ENCODE data around the gene STK17B.
A peak's percentile ranks its signal among the peaks of the same experiment; 100 is the strongest.

Gene STK17B

GRCh38 chr2:196214156-196214555, 42.8 kb upstream of the STK17B start:
- Histone ChIP-seq H3K79me2 (ENCODE audit: control insufficient read depth, insufficient read depth, low read length) (no peaks in the 10 kb centered on the region), H2BK5ac (ENCODE audit: low read length) (no peak overlapping the region), H3K56ac (ENCODE audit: low read length) (no peak overlapping the region), H4K8ac (ENCODE audit: low read depth, low read length) (no peak overlapping the region), H3K27me3 (ENCODE audit: insufficient read depth, low read length, poor library complexity) (no peaks in the 10 kb centered on the region), H2BK15ac (replicated peaks; ENCODE audit: low read depth) (no peak overlapping the region), H2AK5ac (ENCODE audit: low read length) (no peak overlapping the region), H3K4me1 (ENCODE audit: control insufficient read depth, low read depth, low read length) (no peaks in the 10 kb centered on the region), H3K36me3 (ENCODE audit: control insufficient read depth, insufficient read depth, low read length) (no peaks in the 10 kb centered on the region), H3K23ac (ENCODE audit: low read length) (no peak overlapping the region), H3K79me1 (ENCODE audit: low read length) (no peaks in the 10 kb centered on the region), H3K18ac (ENCODE audit: low read length) (no peak overlapping the region), H2BK120ac (ENCODE audit: low read depth, low read length) (no peak overlapping the region), H3K4ac (ENCODE audit: low read depth, low read length) (no peak overlapping the region), H3K9ac (ENCODE audit: low read length) (no peak overlapping the region), H3K4me3 (ENCODE audit: low read length) (no peak overlapping the region), H4K5ac (ENCODE audit: low read length) (no peak overlapping the region), H3K27ac (ENCODE audit: low read depth, low read length) (no peak overlapping the region), H3K4me2 (ENCODE audit: low read length) (no peak overlapping the region)
- no peak for DNase-seq

GRCh38 chr2:196213252-196213980, 42.0 kb upstream of the STK17B start:
- no peak overlapping the region for H2BK5ac ChIP-seq (ENCODE audit: low read length)
- no peak for DNase-seq
- H3K4me1 ChIP-seq (ENCODE audit: control insufficient read depth, low read depth, low read length), result no peaks in the 10 kb centered on the region
- no peak overlapping the region for H3K18ac ChIP-seq (ENCODE audit: low read length)
- no peak overlapping the region for H3K23ac ChIP-seq (ENCODE audit: low read length)
- no peak overlapping the region for H3K9ac ChIP-seq (ENCODE audit: low read length)
- H3K4me3 ChIP-seq (ENCODE audit: low read length), result no peak overlapping the region
- no peak overlapping the region for H3K56ac ChIP-seq (ENCODE audit: low read length)
- H3K79me1 ChIP-seq (ENCODE audit: low read length), result no peaks in the 10 kb centered on the region
- WGBS (ENCODE audit: extremely low coverage, insufficient coverage, low lambda C conversion rate), result no CpG with 5 or more reads among the region's 3 CpGs
- H3K4ac ChIP-seq (ENCODE audit: low read depth, low read length), result peak overlapping the region; percentile 4
- H3K79me2 ChIP-seq (ENCODE audit: control insufficient read depth, insufficient read depth, low read length), result no peaks in the 10 kb centered on the region
- H4K8ac ChIP-seq (ENCODE audit: low read depth, low read length), result no peak overlapping the region
- no peak overlapping the region for H3K27ac ChIP-seq (ENCODE audit: low read depth, low read length)
- H2BK120ac ChIP-seq (ENCODE audit: low read depth, low read length), result no peak overlapping the region
- no peak overlapping the region for H2BK15ac ChIP-seq (replicated peaks; ENCODE audit: low read depth)
- no peaks in the 10 kb centered on the region for H3K36me3 ChIP-seq (ENCODE audit: control insufficient read depth, insufficient read depth, low read length)
- no peak overlapping the region for H4K5ac ChIP-seq (ENCODE audit: low read length)
- no peak overlapping the region for H2AK5ac ChIP-seq (ENCODE audit: low read length)
- H3K27me3 ChIP-seq (ENCODE audit: insufficient read depth, low read length, poor library complexity), result no peaks in the 10 kb centered on the region
- H3K4me2 ChIP-seq (ENCODE audit: low read length), result no peak overlapping the region

- no peak overlapping the region for H4K5ac ChIP-seq (ENCODE audit: low read length)
- H3K9ac ChIP-seq (ENCODE audit: low read length), result no peak overlapping the region
- H2BK15ac ChIP-seq (replicated peaks; ENCODE audit: low read depth), result no peak overlapping the region
- no peak overlapping the region for H2BK120ac ChIP-seq (ENCODE audit: low read depth, low read length)
- peak; percentile 37 for DNase-seq
- no peak overlapping the region for H3K4ac ChIP-seq (ENCODE audit: low read depth, low read length)
- H3K4me1 ChIP-seq (ENCODE audit: control insufficient read depth, low read depth, low read length), result no peaks in the 10 kb centered on the region
- no peak overlapping the region for H3K23ac ChIP-seq (ENCODE audit: low read length)
- no peak overlapping the region for H3K18ac ChIP-seq (ENCODE audit: low read length)
- WGBS (ENCODE audit: extremely low coverage, insufficient coverage, low lambda C conversion rate), result no CpG with 5 or more reads among the region's 1 CpG
- no peaks in the 10 kb centered on the region for H3K27me3 ChIP-seq (ENCODE audit: insufficient read depth, low read length, poor library complexity)
- H3K56ac ChIP-seq (ENCODE audit: low read length), result no peak overlapping the region
- H2BK5ac ChIP-seq (ENCODE audit: low read length), result no peak overlapping the region
- no peaks in the 10 kb centered on the region for H3K79me1 ChIP-seq (ENCODE audit: low read length)
- no peak overlapping the region for H3K4me2 ChIP-seq (ENCODE audit: low read length)
- no peak overlapping the region for H2AK5ac ChIP-seq (ENCODE audit: low read length)
- no peak overlapping the region for H3K4me3 ChIP-seq (ENCODE audit: low read length)
- no peak overlapping the region for H3K27ac ChIP-seq (ENCODE audit: low read depth, low read length)
- no peak overlapping the region for H4K8ac ChIP-seq (ENCODE audit: low read depth, low read length)
- H3K36me3 ChIP-seq (ENCODE audit: control insufficient read depth, insufficient read depth, low read length), result no peaks in the 10 kb centered on the region
- H3K79me2 ChIP-seq (ENCODE audit: control insufficient read depth, insufficient read depth, low read length), result no peaks in the 10 kb centered on the region
These were observed 37.5 kb upstream of the STK17B start for GRCh38 chr2:196208915-196209314.

GRCh38 chr2:196206804-196207203, 35.4 kb upstream of the STK17B start:
- no peak overlapping the region for H3K4me2 ChIP-seq (ENCODE audit: low read length)
- H3K36me3 ChIP-seq (ENCODE audit: control insufficient read depth, insufficient read depth, low read length), result no peaks in the 10 kb centered on the region
- no peak overlapping the region for H3K4me3 ChIP-seq (ENCODE audit: low read length)
- no peak overlapping the region for H3K56ac ChIP-seq (ENCODE audit: low read length)
- H2BK5ac ChIP-seq (ENCODE audit: low read length), result no peak overlapping the region
- H3K4me1 ChIP-seq (ENCODE audit: control insufficient read depth, low read depth, low read length), result no peaks in the 10 kb centered on the region
- H2BK120ac ChIP-seq (ENCODE audit: low read depth, low read length), result no peak overlapping the region
- WGBS (ENCODE audit: extremely low coverage, insufficient coverage, low lambda C conversion rate), result no CpG with 5 or more reads among the region's 1 CpG
- no peak overlapping the region for H3K23ac ChIP-seq (ENCODE audit: low read length)
- H3K4ac ChIP-seq (ENCODE audit: low read depth, low read length), result no peak overlapping the region
- peak; percentile 15 for DNase-seq
- no peak overlapping the region for H4K5ac ChIP-seq (ENCODE audit: low read length)
- no peak overlapping the region for H3K9ac ChIP-seq (ENCODE audit: low read length)
- H3K18ac ChIP-seq (ENCODE audit: low read length), result no peak overlapping the region
- H3K79me2 ChIP-seq (ENCODE audit: control insufficient read depth, insufficient read depth, low read length), result no peaks in the 10 kb centered on the region
- no peak overlapping the region for H4K8ac ChIP-seq (ENCODE audit: low read depth, low read length)
- no peak overlapping the region for H2AK5ac ChIP-seq (ENCODE audit: low read length)
- no peaks in the 10 kb centered on the region for H3K79me1 ChIP-seq (ENCODE audit: low read length)
- no peak overlapping the region for H3K27ac ChIP-seq (ENCODE audit: low read depth, low read length)
- H3K27me3 ChIP-seq (ENCODE audit: insufficient read depth, low read length, poor library complexity), result no peaks in the 10 kb centered on the region
- H2BK15ac ChIP-seq (replicated peaks; ENCODE audit: low read depth), result no peak overlapping the region

DNA sequence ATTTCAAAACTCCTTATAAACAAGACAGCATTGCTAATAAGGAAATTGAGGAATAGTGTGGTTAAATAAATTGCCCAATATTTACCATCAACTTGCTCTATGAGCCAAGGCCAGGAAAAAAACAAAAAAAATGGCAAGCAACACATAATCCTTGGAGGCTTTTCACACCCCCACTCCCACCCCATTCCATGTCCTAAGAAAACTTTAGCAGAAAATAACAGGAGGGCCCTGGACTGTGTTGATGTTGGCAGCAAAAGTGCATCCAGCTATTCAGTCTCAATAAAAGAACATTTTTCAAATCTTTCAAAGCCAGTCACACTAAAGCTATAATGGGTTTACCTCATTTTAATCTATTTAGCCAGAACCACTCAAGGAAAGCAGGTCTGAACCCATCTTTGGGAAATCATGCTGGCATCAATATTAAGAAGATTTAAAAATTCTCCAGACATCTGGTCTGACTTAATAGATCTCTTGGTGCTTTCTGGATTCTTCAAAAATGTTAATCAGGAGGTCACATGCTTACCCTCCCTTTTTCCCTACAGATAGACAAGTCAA, 34.6 kb upstream of the STK17B start:
- Histone ChIP-seq H3K56ac (ENCODE audit: low read length) (no peak overlapping the region), H2BK15ac (replicated peaks; ENCODE audit: low read depth) (no peak overlapping the region), H3K36me3 (ENCODE audit: control insufficient read depth, insufficient read depth, low read length) (no peaks in the 10 kb centered on the region), H3K18ac (ENCODE audit: low read length) (no peak overlapping the region), H3K9ac (ENCODE audit: low read length) (no peak overlapping the region), H3K4me2 (ENCODE audit: low read length) (no peak overlapping the region), H3K27ac (ENCODE audit: low read depth, low read length) (no peak overlapping the region), H3K79me1 (ENCODE audit: low read length) (no peaks in the 10 kb centered on the region), H4K8ac (ENCODE audit: low read depth, low read length) (no peak overlapping the region), H3K4me3 (ENCODE audit: low read length) (no peak overlapping the region), H2BK120ac (ENCODE audit: low read depth, low read length) (no peak overlapping the region), H4K5ac (ENCODE audit: low read length) (no peak overlapping the region), H3K4ac (ENCODE audit: low read depth, low read length) (no peak overlapping the region), H3K23ac (ENCODE audit: low read length) (no peak overlapping the region), H3K79me2 (ENCODE audit: control insufficient read depth, insufficient read depth, low read length) (no peaks in the 10 kb centered on the region), H3K4me1 (ENCODE audit: control insufficient read depth, low read depth, low read length) (no peaks in the 10 kb centered on the region), H3K27me3 (ENCODE audit: insufficient read depth, low read length, poor library complexity) (no peaks in the 10 kb centered on the region), H2BK5ac (ENCODE audit: low read length) (no peak overlapping the region), H2AK5ac (ENCODE audit: low read length) (no peak overlapping the region)
- DNase-seq, result no peak

Measured in mesendoderm (in vitro differentiated cells).